ENCODE measurements around the gene PER2. TPM values are rescaled to one million over a fixed set of nuclear protein-coding genes. Genes with fewer than 3 reads are reported as not detected.

The PER2 gene
- total and polyA plus RNA-seq, 2 of the 13 experiments (the other 11 are each of a cell fraction or from before 2014, with no cell fraction given), result 5.1 to 9.4 TPM

- TF ChIP-seq KIAA2018 (CRISPR knock-in tag; IDR thresholded peaks at IDR 0.05; ENCODE audit: borderline replicate concordance) (no peak), ZNF501 (CRISPR knock-in tag; IDR thresholded peaks at IDR 0.05) (peak; percentile 82), HMGXB4 (CRISPR knock-in tag; IDR thresholded peaks at IDR 0.05; ENCODE audit: borderline replicate concordance in 1 of 2, low read depth in 1 of 2) (0 out of 4 replicates have a peak, but pooled peaks of 1 of the 2 experiments have one; percentile 23), ZNF577 (CRISPR knock-in tag; IDR thresholded peaks at IDR 0.05; ENCODE audit: borderline replicate concordance, low read depth) (no peak), POLR2G (IDR thresholded peaks at IDR 0.05; ENCODE audit: low read depth, low read length) (peak; percentile 81), ZNF687 (CRISPR knock-in tag; IDR thresholded peaks at IDR 0.05) (peak; percentile 84), ATF5 (CRISPR knock-in tag; IDR thresholded peaks at IDR 0.05; ENCODE audit: low read depth) (no peak), ZNF589 (CRISPR knock-in tag; conservative IDR thresholded peaks at IDR 0.05) (no peak)
- TF ChIP-seq, protein P1, sequence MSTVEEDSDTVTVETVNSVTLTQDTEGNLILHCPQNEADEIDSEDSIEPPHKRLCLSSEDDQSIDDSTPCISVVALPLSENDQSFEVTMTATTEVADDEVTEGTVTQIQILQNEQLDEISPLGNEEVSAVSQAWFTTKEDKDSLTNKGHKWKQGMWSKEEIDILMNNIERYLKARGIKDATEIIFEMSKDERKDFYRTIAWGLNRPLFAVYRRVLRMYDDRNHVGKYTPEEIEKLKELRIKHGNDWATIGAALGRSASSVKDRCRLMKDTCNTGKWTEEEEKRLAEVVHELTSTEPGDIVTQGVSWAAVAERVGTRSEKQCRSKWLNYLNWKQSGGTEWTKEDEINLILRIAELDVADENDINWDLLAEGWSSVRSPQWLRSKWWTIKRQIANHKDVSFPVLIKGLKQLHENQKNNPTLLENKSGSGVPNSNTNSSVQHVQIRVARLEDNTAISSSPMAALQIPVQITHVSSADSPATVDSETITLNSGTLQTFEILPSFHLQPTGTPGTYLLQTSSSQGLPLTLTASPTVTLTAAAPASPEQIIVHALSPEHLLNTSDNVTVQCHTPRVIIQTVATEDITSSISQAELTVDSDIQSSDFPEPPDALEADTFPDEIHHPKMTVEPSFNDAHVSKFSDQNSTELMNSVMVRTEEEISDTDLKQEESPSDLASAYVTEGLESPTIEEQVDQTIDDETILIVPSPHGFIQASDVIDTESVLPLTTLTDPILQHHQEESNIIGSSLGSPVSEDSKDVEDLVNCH (CRISPR knock-in tag; IDR thresholded peaks at IDR 0.05), result no peak
These were observed 45.5 kb downstream of the PER2 start (continued) for GRCh38 chr2:238242731-238243495.
